Trophoblast cell (in vitro differentiated cells and primary cell): ENCODE results near the gene POLA1.
A peak's percentile ranks its signal among the peaks of the same experiment; 100 is the strongest.

ENCODE experiments used
- DNase-seq, 2 donors: peaks; one replicate each; pipeline ENCODE4 v3.0.0-alpha.2; 2016
- H2AFZ ChIP-seq: 2 replicates; pipeline ENCODE4 v1.6.1; 2013; ENCODE audit warnings: low read length, moderate library complexity, mild to moderate bottlenecking; ENCODE audit not compliant: insufficient read depth, poor library complexity
- H2AK5ac ChIP-seq: 2 replicates; pipeline ENCODE4 v1.6.1; 2013; ENCODE audit warnings: mild to moderate bottlenecking, low read length
- H2BK120ac ChIP-seq: 2 replicates; pipeline ENCODE4 v1.6.1; 2013; ENCODE audit warnings: low read length, mild to moderate bottlenecking, moderate library complexity; ENCODE audit not compliant: insufficient read depth, poor library complexity
- H2BK12ac ChIP-seq: 2 replicates; pipeline ENCODE4 v1.6.1; 2013; ENCODE audit warnings: mild to moderate bottlenecking, low read length, moderate library complexity
- H2BK5ac ChIP-seq: 2 replicates; pipeline ENCODE4 v1.6.1; 2013; ENCODE audit warnings: low read length, low read depth, moderate library complexity, mild to moderate bottlenecking; ENCODE audit not compliant: poor library complexity
- H3K14ac ChIP-seq: 2 replicates; pipeline ENCODE4 v1.6.1; 2013; ENCODE audit warnings: mild to moderate bottlenecking, low read length
- H3K18ac ChIP-seq: 2 replicates; pipeline ENCODE4 v1.6.1; 2013; ENCODE audit warnings: mild to moderate bottlenecking, low read length
- H3K23ac ChIP-seq: 2 replicates; pipeline ENCODE4 v1.6.1; 2013; ENCODE audit warnings: low read length
- H3K27ac ChIP-seq: 2 replicates; pipeline ENCODE4 v1.5.1; 2013; ENCODE audit warnings: low read depth, mild to moderate bottlenecking, inconsistent platforms, low read length, moderate library complexity
- H3K27me3 ChIP-seq: 2 replicates; pipeline ENCODE4 v1.6.1; 2013; ENCODE audit warnings: inconsistent platforms, mild to moderate bottlenecking, low read length, moderate library complexity; ENCODE audit not compliant: insufficient read depth
- H3K36me3 ChIP-seq, 2 experiments: 1 replicate in 1 of 2; 2 replicates in 1 of 2; pipeline ENCODE4 v1.6.1; 2013; ENCODE audit warnings: low read length in 2 of 2, mild to moderate bottlenecking in 2 of 2, moderate library complexity in 1 of 2; ENCODE audit not compliant: insufficient read depth in 2 of 2, control insufficient read depth in 1 of 2
- H3K4ac ChIP-seq: 2 replicates; pipeline ENCODE4 v1.6.1; 2013; ENCODE audit warnings: low read depth, mild to moderate bottlenecking, low read length, moderate library complexity
- H3K4me1 ChIP-seq, 2 experiments: 1 replicate in 1 of 2; 2 replicates in 1 of 2; pipeline ENCODE4 v1.6.1; 2013; ENCODE audit warnings: low read length in 2 of 2, mild to moderate bottlenecking in 2 of 2, moderate library complexity in 1 of 2; ENCODE audit not compliant: insufficient read depth in 2 of 2, control insufficient read depth in 1 of 2
- H3K4me2 ChIP-seq: 2 replicates; pipeline ENCODE4 v1.6.1; 2013; ENCODE audit warnings: inconsistent platforms, mild to moderate bottlenecking, low read length, moderate library complexity
- H3K4me3 ChIP-seq: 2 replicates; pipeline ENCODE4 v1.5.1; 2013; ENCODE audit warnings: mild to moderate bottlenecking, low read depth, low read length, inconsistent platforms
- H3K79me1 ChIP-seq: one replicate; pipeline ENCODE4 v1.6.1; 2013; ENCODE audit warnings: low read length
- H3K79me2 ChIP-seq: 2 replicates; pipeline ENCODE4 v1.6.1; 2013; ENCODE audit warnings: low read length, mild to moderate bottlenecking; ENCODE audit not compliant: control insufficient read depth, insufficient read depth, poor library complexity
- H3K9ac ChIP-seq: 2 replicates; pipeline ENCODE4 v1.6.1; 2013; ENCODE audit warnings: mild to moderate bottlenecking, low read length
- H3K9me3 ChIP-seq: 2 replicates; pipeline ENCODE4 v1.6.1; 2013; ENCODE audit warnings: low read depth, mild to moderate bottlenecking, control low read depth, inconsistent platforms, low read length; ENCODE audit not compliant: insufficient read depth
- H4K12ac ChIP-seq: 2 replicates; pipeline ENCODE4 v1.6.1; 2013; ENCODE audit warnings: low read depth, mild to moderate bottlenecking, low read length, moderate library complexity
- H4K8ac ChIP-seq: 2 replicates; pipeline ENCODE4 v1.6.1; 2013; ENCODE audit warnings: low read depth, mild to moderate bottlenecking, low read length, moderate library complexity
- H4K91ac ChIP-seq: one replicate; pipeline ENCODE4 v1.6.1; 2013; ENCODE audit warnings: low read depth, mild to moderate bottlenecking, low read length, moderate library complexity
- WGBS: extraction: QIAGEN DNeasy Blood & Tissue Kit; methylation state at CpG from one replicate; pipeline ENCODE4 v1.1.7; 2013; ENCODE audit warnings: missing lambda C conversion rate; ENCODE audit not compliant: insufficient read length, insufficient coverage; ENCODE audit errors: extremely low coverage; 5-methylcytosine and 5-hydroxymethylcytosine counted together

POLA1 gene

DNA sequence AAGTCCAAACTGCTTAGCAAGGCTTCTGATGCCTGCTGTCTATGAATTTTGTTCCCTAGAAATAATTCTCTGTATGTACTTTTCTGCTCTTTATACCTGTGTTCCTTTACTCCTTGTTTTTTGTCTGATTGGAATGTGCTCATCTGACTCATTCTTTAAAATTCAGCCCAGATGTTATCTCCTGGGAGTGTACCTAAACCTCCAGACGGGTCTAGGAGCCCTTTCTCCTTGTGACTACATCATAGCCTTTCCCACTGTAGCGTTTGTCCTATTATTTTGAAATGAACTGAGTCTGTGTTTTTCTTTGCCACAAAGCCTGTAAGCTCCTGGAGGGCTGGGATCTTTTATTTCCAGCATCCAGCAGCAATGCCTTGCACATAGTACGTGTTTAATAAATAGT lies 26.3 kb downstream of the POLA1 start:
- Histone ChIP-seq H3K23ac (no peak overlapping the region), H3K4ac (no peak overlapping the region), H4K8ac (no peak overlapping the region), H3K79me2 (no peaks in the 10 kb centered on the region), H3K4me1 (peaks cover 0 to 2% of the 10 kb centered on the region in 2 experiments), H2BK5ac (no peak overlapping the region), H3K4me3 (no peak overlapping the region), H2BK120ac (no peak overlapping the region), H3K9ac (no peak overlapping the region), H3K27ac (no peak overlapping the region), H2AK5ac (no peak overlapping the region), H3K36me3 (peaks cover 2 to 3% of the 10 kb centered on the region in 2 experiments), H3K14ac (no peak overlapping the region), H2AFZ (no peak overlapping the region), H3K9me3 (no peaks in the 10 kb centered on the region), H3K4me2 (no peak overlapping the region), H3K27me3 (no peaks in the 10 kb centered on the region), H4K91ac (no peak overlapping the region), H2BK12ac (no peak overlapping the region), H3K79me1 (no peaks in the 10 kb centered on the region), H3K18ac (no peak overlapping the region), H4K12ac (no peak overlapping the region)
- no CpG with 5 or more reads among the region's 3 CpGs for WGBS
- DNase-seq: peak in 1 of 2 donors; percentile 60

DNA sequence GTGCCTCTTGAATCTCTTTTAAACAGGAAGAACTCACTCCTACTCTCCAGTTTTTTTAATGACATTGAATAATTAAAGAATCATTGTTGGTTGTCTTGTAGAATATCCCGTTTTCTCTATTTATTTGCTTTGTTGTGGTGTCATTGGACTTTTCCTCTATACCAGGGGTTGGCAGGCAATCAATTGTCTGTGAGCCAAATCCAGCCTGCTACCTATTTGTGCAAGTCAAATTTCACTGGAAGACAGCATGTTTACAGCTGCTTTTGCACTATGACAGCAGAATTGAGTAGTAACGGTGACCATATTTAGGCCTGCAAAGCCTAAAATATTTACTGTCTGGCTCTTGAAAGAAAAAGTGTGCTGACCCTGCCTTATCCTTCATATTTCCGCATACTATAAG lies 34.8 kb downstream of the POLA1 start:
- Histone ChIP-seq H3K36me3 (peaks cover 2% of the 10 kb centered on the region in 2 experiments), H3K79me2 (no peaks in the 10 kb centered on the region), H3K4me3 (no peak overlapping the region), H2AFZ (no peak overlapping the region), H3K27me3 (no peaks in the 10 kb centered on the region), H4K91ac (no peak overlapping the region), H3K27ac (no peak overlapping the region), H2BK5ac (no peak overlapping the region), H3K23ac (no peak overlapping the region), H2AK5ac (no peak overlapping the region), H3K4me2 (no peak overlapping the region), H2BK120ac (no peak overlapping the region), H2BK12ac (no peak overlapping the region), H3K9ac (no peak overlapping the region), H3K4me1 (no peaks in the 10 kb centered on the region), H4K12ac (no peak overlapping the region), H3K18ac (no peak overlapping the region), H3K4ac (no peak overlapping the region), H3K9me3 (no peaks in the 10 kb centered on the region), H3K14ac (no peak overlapping the region), H3K79me1 (no peaks in the 10 kb centered on the region), H4K8ac (no peak overlapping the region)
- no CpG with 5 or more reads among the region's 3 CpGs for WGBS
- no peak for DNase-seq

DNA sequence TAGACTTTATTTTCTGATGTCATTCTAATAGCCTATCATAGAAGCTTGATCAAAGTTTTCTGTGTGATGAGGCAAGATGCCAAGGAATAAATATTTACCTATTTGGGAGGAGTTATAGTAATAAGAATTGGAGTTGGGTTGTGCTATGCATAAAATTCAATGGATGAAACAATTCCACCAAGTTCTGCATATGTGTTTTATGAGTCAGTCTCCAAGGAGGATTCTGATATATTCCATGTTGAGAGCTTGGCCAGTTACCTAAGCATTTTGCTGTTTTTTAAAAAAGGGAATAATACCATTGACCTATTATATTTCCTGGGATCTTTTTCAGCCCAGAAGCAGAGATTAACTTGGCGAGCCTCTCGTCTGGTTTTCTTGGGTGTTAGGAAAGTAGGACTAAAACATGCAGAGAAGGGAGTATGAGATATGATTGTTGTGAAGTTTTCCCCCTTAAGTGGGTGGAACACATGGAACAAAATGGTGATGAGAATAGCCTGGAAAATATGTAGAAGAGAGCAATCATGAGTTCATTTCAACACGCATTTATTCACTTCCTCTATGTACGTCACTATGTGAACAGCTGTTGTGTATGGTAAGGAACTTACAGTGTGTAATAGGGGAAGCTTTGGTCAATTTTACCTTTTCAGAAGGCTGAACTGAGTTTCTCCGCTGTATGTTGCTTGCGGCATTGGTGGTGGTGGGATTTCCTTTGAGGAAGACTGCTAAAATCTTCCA lies 39.2 kb downstream of the POLA1 start:
- H3K4ac ChIP-seq: no peak overlapping the region
- no peak overlapping the region for H2AFZ ChIP-seq
- H2BK12ac ChIP-seq: no peak overlapping the region
- no peaks in the 10 kb centered on the region for H3K27me3 ChIP-seq
- H3K36me3 ChIP-seq: peaks cover 1 to 2% of the 10 kb centered on the region in 2 experiments
- H3K27ac ChIP-seq: no peak overlapping the region
- H2AK5ac ChIP-seq: no peak overlapping the region
- H3K14ac ChIP-seq: no peak overlapping the region
- no peaks in the 10 kb centered on the region for H3K79me2 ChIP-seq
- H2BK5ac ChIP-seq: no peak overlapping the region
- H3K23ac ChIP-seq: no peak overlapping the region
- H4K12ac ChIP-seq: no peak overlapping the region
- no peak overlapping the region for H4K91ac ChIP-seq
- no CpG with 5 or more reads among the region's 6 CpGs for whole genome bisulfite sequencing
- DNase-seq: no peak
- no peak overlapping the region for H4K8ac ChIP-seq
- H3K79me1 ChIP-seq: no peaks in the 10 kb centered on the region
- no peaks in the 10 kb centered on the region for H3K4me1 ChIP-seq
- no peak overlapping the region for H3K4me3 ChIP-seq
- no peak overlapping the region for H2BK120ac ChIP-seq
- H3K9me3 ChIP-seq: no peaks in the 10 kb centered on the region
- H3K18ac ChIP-seq: no peak overlapping the region
- H3K9ac ChIP-seq: no peak overlapping the region
- no peak overlapping the region for H3K4me2 ChIP-seq

DNA sequence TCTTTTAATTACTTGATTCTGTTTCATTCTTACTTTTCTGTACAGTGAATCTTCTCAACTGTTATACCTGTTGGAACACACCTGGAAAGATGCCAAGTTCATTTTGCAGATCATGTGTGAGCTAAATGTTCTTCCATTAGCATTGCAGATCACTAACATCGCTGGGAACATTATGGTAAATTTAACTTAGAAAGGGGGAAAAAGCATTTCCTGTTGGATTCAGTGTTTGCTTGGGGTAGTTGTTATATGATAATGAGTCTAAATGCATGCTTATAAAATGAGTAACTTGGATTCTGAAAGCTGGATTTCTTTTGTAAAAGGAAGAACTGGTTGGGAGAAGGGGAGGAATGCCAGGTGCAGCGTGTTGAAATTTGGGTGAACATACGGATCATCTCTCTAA lies 47.6 kb downstream of the POLA1 start:
- WGBS: no CpG with 5 or more reads among the region's 3 CpGs
- no peaks in the 10 kb centered on the region for H3K79me2 ChIP-seq

More for the DNA sequence above, 47.6 kb downstream of the POLA1 start:
- no peak overlapping the region for H4K8ac ChIP-seq
- H3K14ac ChIP-seq: no peak overlapping the region
- H3K27me3 ChIP-seq: no peaks in the 10 kb centered on the region
- H2BK12ac ChIP-seq: no peak overlapping the region
- H3K79me1 ChIP-seq: no peaks in the 10 kb centered on the region
- H3K9me3 ChIP-seq: no peaks in the 10 kb centered on the region
- no peak overlapping the region for H3K23ac ChIP-seq
- no peak overlapping the region for H4K91ac ChIP-seq
- no peak overlapping the region for H2BK5ac ChIP-seq
- DNase-seq: no peak
- no peak overlapping the region for H2AK5ac ChIP-seq
- no peak overlapping the region for H3K4ac ChIP-seq
- H3K27ac ChIP-seq: no peak overlapping the region
- no peak overlapping the region for H2AFZ ChIP-seq
- H3K4me2 ChIP-seq: no peak overlapping the region
- H3K4me1 ChIP-seq: no peaks in the 10 kb centered on the region
- H3K18ac ChIP-seq: no peak overlapping the region
- H2BK120ac ChIP-seq: no peak overlapping the region
- H3K9ac ChIP-seq: no peak overlapping the region
- H3K4me3 ChIP-seq: no peak overlapping the region
- H3K36me3 ChIP-seq: no peaks in the 10 kb centered on the region
- no peak overlapping the region for H4K12ac ChIP-seq
